Occipital lobe (tissue), 2 donors: ENCODE results near the gene IRX1. TPM values are rescaled to one million over a fixed set of nuclear protein-coding genes. Genes with fewer than 3 reads are reported as not detected.

Source experiments
- DNase-seq: peaks from one replicate; lab custom pipeline; 2025; lab: John Stamatoyannopoulos, UW
- total RNA-seq: library from RNA; depleted of rRNA; stranded (reverse); fragments of >200 nt; gene quantifications from one replicate; pipeline ENCODE4 v1.2.3, GENCODE V29; 2014

Gene IRX1
- total RNA-seq, 1 donor from 2014 or later, result not detected

DNA sequence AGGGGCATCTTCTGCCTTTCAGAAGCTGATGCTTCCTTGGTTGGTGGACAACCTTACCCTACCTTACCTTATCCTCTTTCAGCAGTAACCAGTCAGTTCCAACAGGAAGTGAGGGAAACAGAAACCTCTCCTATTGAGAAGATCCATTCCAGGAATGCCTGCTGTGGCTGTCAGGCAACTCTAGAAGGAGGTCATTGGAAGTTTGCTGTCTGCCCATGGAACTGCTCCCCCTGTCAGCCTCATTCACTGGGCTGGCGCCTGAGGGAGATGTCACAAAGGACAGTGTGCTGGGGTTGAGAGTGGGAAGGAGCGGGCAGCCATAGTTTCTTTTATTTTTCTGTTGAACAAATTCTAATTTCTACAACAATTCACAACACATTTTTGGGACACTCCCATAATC is 54.7 kb downstream of the IRX1 start:
- DNase-seq, result no peak

DNA sequence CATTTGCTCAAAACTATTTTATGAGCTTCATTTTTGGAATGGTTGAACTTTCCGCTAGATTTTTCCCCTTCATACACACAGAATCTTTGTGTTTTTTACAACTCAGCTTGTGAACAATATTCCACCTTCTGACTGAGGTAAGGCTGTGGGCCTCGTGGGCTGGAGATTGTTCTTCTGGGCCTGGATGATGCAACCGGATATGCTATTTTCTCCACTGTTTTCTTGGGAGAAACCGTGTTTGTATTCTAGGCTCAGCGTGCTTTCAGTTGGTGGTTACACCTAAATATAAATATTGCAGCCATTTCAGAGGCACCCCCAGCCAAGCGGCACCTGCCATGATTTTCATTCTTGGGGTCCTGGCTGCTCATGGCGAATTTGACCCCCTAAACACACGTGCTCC is 55.2 kb downstream of the IRX1 start:
- DNase-seq, result no peak
